SK-N-SH (cell line): Measurements from ENCODE around the gene ZNF30.

ENCODE experiments used
- CHD2 ChIP-seq: fragments of 150-350 bp; IDR thresholded peaks from 2 replicates; pipeline ENCODE4 v1.6.1; 2018; ENCODE audit warnings: low read length; ENCODE audit not compliant: partially characterized antibody
- EZH2phosphoT487 ChIP-seq: fragments of 200-600 bp; sonication (generic); IDR thresholded peaks from 2 replicates; pipeline ENCODE4 v1.6.1; 2017; ENCODE audit warnings: low read depth, mixed run types, mild to moderate bottlenecking, antibody characterized with exemption, moderate library complexity, borderline replicate concordance
- NRF1 ChIP-seq: IDR thresholded peaks from 2 replicates; pipeline ENCODE4 v1.6.1; 2012; ENCODE audit warnings: low read depth, mild to moderate bottlenecking, low read length
- POLR2AphosphoS5 ChIP-seq: IDR thresholded peaks from 2 replicates; pipeline ENCODE4 v1.6.1; 2012; ENCODE audit warnings: low read depth, low read length
- RAD21 ChIP-seq: IDR thresholded peaks from 2 replicates; pipeline ENCODE4 v1.6.1; 2012; ENCODE audit warnings: mild to moderate bottlenecking, low read length
- SIN3A ChIP-seq: IDR thresholded peaks from 2 replicates; pipeline ENCODE4 v1.6.1; 2012; ENCODE audit warnings: low read depth, mild to moderate bottlenecking, low read length, moderate library complexity, borderline replicate concordance
- SMC3 ChIP-seq: IDR thresholded peaks from 2 replicates; pipeline ENCODE4 v1.6.1; 2012; ENCODE audit warnings: low read depth, low read length, improper control_type of control experiment
- TCF12 ChIP-seq: IDR thresholded peaks from 2 replicates; pipeline ENCODE4 v1.4.0; 2012
- TF ChIP-seq, protein P1 (sequence below): fragments of 200-600 bp; sonication (generic); IDR thresholded peaks from 2 replicates; pipeline ENCODE4 v1.6.1; 2017; ENCODE audit warnings: antibody characterized with exemption, mild to moderate bottlenecking, moderate library complexity
- TF ChIP-seq, protein P2 (sequence below): IDR thresholded peaks from 2 replicates; pipeline ENCODE4 v1.4.0; 2012; ENCODE audit warnings: low read depth
- TF ChIP-seq, protein P3 (sequence below): fragments of 150-350 bp; IDR thresholded peaks from 2 replicates; pipeline ENCODE4 v1.6.1; 2016; ENCODE audit warnings: mild to moderate bottlenecking, low read depth, low read length

DNA sequence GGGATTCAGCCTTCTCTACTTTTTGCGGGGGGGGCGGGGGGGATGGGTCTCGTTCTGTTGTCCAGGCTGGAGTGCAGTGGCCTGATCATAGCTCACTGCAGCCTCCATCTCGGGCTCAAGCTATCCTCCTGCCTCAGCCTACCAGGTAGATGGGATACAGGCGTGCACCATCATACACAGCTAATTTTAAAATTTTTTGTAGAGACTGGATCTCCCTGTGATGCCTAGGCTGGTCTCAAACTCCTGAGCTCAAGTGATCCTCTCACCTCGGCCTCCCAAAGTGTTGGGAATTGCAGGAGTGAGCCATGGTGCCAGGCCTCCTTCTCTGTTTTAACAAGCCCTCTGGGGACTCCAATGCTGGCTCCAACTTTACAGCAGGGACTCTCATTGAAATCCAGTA, 37.9 kb downstream of the ZNF30 start:
- TF ChIP-seq TCF12 = no peak
- TF ChIP-seq, protein P1, sequence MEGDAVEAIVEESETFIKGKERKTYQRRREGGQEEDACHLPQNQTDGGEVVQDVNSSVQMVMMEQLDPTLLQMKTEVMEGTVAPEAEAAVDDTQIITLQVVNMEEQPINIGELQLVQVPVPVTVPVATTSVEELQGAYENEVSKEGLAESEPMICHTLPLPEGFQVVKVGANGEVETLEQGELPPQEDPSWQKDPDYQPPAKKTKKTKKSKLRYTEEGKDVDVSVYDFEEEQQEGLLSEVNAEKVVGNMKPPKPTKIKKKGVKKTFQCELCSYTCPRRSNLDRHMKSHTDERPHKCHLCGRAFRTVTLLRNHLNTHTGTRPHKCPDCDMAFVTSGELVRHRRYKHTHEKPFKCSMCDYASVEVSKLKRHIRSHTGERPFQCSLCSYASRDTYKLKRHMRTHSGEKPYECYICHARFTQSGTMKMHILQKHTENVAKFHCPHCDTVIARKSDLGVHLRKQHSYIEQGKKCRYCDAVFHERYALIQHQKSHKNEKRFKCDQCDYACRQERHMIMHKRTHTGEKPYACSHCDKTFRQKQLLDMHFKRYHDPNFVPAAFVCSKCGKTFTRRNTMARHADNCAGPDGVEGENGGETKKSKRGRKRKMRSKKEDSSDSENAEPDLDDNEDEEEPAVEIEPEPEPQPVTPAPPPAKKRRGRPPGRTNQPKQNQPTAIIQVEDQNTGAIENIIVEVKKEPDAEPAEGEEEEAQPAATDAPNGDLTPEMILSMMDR = no peak
- TF ChIP-seq CHD2 = no peak
- TF ChIP-seq, protein P2, sequence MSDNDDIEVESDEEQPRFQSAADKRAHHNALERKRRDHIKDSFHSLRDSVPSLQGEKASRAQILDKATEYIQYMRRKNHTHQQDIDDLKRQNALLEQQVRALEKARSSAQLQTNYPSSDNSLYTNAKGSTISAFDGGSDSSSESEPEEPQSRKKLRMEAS = no peak
- no peak for TF ChIP-seq SIN3A
- TF ChIP-seq POLR2AphosphoS5 = no peak
- TF ChIP-seq, protein P3, sequence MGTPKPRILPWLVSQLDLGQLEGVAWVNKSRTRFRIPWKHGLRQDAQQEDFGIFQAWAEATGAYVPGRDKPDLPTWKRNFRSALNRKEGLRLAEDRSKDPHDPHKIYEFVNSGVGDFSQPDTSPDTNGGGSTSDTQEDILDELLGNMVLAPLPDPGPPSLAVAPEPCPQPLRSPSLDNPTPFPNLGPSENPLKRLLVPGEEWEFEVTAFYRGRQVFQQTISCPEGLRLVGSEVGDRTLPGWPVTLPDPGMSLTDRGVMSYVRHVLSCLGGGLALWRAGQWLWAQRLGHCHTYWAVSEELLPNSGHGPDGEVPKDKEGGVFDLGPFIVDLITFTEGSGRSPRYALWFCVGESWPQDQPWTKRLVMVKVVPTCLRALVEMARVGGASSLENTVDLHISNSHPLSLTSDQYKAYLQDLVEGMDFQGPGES = no peak
- no peak for TF ChIP-seq EZH2phosphoT487
- TF ChIP-seq RAD21 = no peak
- TF ChIP-seq SMC3 = no peak
- no peak for TF ChIP-seq NRF1
